GM20000 (cell line): ENCODE results near the gene FGGY.

ENCODE experiments used
- DNase-seq: peaks from one replicate; pipeline ENCODE4 v3.0.0; 2012; ENCODE audit warnings: low spot score
- TF ChIP-seq, protein P1 (sequence below): IDR thresholded peaks from 2 replicates; pipeline ENCODE4 v1.5.1; 2012; ENCODE audit warnings: mild to moderate bottlenecking, control low read depth; ENCODE audit errors: extremely low read depth, missing control alignments

Gene FGGY

GRCh38 chr1:59317343-59317742 is 20.4 kb downstream of the FGGY start:
- TF ChIP-seq, protein P1, sequence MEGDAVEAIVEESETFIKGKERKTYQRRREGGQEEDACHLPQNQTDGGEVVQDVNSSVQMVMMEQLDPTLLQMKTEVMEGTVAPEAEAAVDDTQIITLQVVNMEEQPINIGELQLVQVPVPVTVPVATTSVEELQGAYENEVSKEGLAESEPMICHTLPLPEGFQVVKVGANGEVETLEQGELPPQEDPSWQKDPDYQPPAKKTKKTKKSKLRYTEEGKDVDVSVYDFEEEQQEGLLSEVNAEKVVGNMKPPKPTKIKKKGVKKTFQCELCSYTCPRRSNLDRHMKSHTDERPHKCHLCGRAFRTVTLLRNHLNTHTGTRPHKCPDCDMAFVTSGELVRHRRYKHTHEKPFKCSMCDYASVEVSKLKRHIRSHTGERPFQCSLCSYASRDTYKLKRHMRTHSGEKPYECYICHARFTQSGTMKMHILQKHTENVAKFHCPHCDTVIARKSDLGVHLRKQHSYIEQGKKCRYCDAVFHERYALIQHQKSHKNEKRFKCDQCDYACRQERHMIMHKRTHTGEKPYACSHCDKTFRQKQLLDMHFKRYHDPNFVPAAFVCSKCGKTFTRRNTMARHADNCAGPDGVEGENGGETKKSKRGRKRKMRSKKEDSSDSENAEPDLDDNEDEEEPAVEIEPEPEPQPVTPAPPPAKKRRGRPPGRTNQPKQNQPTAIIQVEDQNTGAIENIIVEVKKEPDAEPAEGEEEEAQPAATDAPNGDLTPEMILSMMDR, result no peak
- DNase-seq, result no peak

DNA sequence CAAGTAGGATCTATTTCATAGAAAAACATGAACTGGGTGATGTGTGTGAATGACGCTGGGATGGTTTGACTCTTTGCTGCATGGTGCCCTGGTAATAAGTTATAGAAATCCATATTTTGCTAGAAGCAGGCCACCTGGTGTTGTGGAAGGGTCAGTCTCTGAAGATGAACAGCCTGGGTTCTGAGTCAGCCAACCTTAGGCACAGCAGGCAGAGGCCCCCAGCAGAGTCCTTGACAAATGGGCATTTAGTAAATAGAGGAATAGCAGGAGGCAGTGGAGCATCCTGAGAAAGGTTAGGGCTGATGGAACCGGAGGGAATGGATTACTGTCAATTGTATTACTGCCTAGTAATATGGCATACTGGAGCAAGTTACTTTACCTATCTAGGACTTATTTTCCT is 20.9 kb downstream of the FGGY start:
- TF ChIP-seq, protein P1, result no peak
- DNase-seq, result no peak

DNA sequence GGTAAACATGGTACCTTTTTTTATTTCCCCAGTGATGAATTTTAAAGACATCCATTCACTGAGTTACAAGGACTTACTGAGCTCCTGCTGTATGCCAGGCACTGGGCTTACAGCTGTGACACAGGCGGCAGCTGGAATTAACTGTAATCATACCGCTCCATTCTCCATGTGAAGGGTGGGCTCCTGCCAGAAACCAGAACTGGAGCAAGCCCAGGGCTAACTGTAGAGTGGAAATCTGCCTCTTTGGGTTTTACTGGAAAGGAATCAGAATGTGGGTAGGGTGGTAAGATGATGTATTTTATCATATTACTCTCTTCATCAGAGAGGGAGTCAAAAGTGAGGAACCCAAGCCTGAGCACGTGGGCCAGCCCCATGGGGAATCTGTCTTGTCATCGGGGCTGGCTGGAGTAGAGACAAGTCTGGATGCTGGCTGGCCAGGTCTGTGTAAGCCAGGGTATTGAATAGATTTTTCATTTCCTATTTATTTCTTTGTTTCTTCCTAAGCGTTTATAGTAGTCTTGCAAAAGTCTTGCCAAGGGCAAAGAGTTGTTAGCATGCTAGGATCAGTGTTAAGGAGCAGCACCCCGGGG is 21.5 kb downstream of the FGGY start:
- TF ChIP-seq, protein P1, result no peak
- no peak for DNase-seq

DNA sequence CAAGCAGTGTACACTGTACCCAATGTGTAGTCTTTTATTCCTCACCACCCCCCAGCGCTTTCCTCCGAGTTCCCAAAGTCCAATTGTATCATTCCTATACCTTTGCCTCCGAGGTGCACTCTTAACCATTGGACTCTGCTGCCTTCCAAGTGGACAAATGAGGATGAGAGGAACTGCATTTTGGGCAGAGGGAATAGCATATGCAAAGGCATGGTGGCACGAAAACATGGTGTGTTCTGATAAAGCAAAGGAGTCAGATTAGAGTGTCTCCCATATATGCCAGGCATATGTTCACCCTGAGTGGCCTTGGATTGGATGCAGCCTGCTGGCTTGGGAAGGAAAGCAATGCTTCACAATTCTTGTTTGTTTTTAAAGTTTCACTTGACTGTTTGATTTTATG is 25.5 kb downstream of the FGGY start:
- DNase-seq, result no peak
- TF ChIP-seq, protein P1, result no peak

- TF ChIP-seq, protein P1, result no peak
- DNase-seq, result no peak
Observed at GRCh38 chr1:59322814-59323213, 25.9 kb downstream of the FGGY start.

- no peak for DNase-seq
Observed at GRCh38 chr1:59323879-59324278, 27.0 kb downstream of the FGGY start.

GRCh38 chr1:59328353-59328752 is 31.5 kb downstream of the FGGY start:
- DNase-seq, result no peak
- TF ChIP-seq, protein P1, result no peak

More at GRCh38 chr1:59323879-59324278, 27.0 kb downstream of the FGGY start:
- TF ChIP-seq, protein P1, result no peak
